ENCODE measurements around the gene SLC1A3.

SLC1A3 gene

DNA sequence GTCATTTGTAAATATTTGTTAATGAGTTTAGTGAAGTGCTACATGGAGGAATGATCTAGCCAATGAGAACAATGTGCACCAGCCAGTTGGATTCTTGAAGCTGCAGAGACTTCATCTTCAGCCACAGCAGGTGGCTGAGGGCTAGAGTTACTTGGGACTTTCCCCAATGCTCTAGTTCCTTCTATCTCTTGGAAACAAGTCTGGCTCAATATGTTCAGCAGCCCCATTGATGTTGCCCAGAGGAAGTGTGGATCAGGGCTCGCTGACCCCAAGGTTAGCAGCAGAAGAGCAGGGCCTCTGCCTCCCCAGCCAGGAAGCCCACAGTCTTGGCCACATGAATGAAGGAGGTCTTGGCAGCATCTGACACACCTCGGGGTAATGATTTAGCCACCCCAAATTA, 117.5 kb downstream of the SLC1A3 start:
- peak; percentile 55 for ATAC-seq (ENCODE audit: low read depth)
- Mint-ChIP-seq H3K4me1 (peaks cover 46% of the 10 kb centered on the region), H3K4me3 (peak overlapping the region; percentile 86)

DNA sequence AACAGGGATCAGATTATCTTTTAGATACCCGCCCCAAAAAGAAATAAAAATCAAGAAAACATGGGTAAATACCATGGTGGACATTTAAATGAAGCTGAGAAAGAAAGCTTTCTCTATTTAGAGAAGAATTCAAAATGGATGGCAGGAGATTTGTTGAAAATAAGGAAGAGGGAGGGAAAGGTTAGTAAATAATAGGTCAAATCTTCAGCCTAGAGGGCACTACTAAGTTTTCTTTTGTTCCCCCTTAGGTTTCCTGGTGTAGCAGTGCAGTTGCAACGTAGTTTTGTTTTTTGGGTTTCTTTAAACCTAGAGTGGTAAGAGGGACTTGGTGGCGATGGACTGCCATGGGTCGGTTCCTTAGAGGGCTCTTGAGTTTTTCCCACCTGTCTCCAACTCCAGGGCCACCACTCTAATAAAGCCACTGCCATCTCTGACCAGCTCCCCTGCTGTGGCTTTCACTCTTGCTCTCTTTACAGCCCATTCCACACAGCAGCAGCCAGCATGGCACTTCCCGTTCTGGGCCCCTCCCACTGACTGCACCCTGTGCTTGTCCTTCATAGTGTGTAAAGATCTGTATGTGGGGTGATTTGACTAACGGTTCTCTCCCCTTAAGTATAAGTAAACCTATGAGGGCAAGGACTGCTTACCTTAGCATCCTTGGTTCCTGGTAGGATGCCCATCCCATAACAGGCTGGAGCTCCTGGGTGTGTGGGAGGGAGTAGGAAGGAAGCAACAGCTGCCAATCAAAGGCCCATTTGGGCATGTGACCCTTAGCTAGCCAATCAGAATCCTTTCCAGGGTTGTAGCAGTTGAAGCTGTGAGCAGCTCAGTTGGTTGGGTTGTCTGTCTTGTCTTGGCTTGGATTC, 118.3 kb downstream of the SLC1A3 start:
- DNase-seq (ENCODE audit: low spot score in 2 of 2), result peak; percentile 67 to 71
- H3K36me3 Mint-ChIP-seq, result peaks cover 6% of the 10 kb centered on the region
- peak overlapping the region; percentile 87 for H3K27ac Mint-ChIP-seq
- H3K27me3 Mint-ChIP-seq, result no peaks in the 10 kb centered on the region
- H3K9me3 Mint-ChIP-seq, result peaks cover 3% of the 10 kb centered on the region
- H3K4me1 Mint-ChIP-seq, result peaks cover 46% of the 10 kb centered on the region
- ATAC-seq (ENCODE audit: low read depth), result peak; percentile 82
- H3K4me3 Mint-ChIP-seq, result peak overlapping the region; percentile 86

More for the DNA sequence above, 117.5 kb downstream of the SLC1A3 start:
- Mint-ChIP-seq H3K27ac (peak overlapping the region; percentile 87), H3K27me3 (no peaks in the 10 kb centered on the region), H3K9me3 (peaks cover 3% of the 10 kb centered on the region), H3K36me3 (peaks cover 6% of the 10 kb centered on the region)
- DNase-seq (ENCODE audit: low spot score in 2 of 2), result peak; percentile 25 to 27

DNA sequence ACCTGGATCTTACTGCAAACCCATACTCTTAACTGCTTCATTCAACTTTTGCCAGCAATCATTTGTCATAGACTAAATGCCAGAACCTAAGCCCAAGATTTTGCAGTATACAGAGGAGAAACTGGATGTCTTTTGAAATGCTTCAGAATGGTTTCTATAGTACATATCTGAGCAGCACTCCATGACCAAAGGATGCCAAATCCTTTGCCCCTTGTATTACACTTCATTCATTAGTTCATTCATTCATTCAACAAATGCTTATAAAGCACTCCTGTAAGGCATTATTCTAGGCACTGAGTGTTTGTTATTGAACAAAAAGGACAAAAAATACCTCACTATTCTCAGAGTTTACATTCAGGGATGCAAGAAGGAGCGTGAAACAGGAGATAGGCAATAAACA, 119.9 kb downstream of the SLC1A3 start:
- ATAC-seq (ENCODE audit: low read depth) (no peak), DNase-seq (ENCODE audit: low spot score in 2 of 2) (no peak)
- H3K27ac Mint-ChIP-seq, result no peak overlapping the region
- H3K36me3 Mint-ChIP-seq, result peaks cover 6% of the 10 kb centered on the region
- H3K4me3 Mint-ChIP-seq, result no peak overlapping the region
- no peaks in the 10 kb centered on the region for H3K27me3 Mint-ChIP-seq
- H3K9me3 Mint-ChIP-seq, result peaks cover 3% of the 10 kb centered on the region
- peaks cover 33% of the 10 kb centered on the region for H3K4me1 Mint-ChIP-seq

DNA sequence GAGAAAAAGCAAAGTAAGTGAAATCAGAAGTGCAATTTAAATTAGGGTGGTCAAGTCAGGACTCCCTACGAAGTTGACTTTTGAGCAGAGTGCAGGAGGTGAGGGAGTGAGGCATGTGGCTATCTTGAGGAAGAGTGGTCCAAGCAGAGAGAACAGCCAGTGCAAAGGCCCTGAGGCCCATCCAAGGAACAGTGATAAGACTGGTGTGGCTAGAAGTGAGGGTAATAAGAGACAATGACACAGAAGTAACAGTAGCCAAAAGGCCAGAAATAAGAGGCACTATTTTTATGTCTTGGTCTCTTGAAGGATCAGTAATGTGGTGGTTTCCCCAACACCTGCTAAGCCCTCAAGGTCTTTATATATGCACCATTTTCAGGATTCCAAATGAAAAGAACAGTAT, 120.4 kb downstream of the SLC1A3 start:
- Mint-ChIP-seq H3K36me3 (peaks cover 4% of the 10 kb centered on the region), H3K27me3 (no peaks in the 10 kb centered on the region), H3K4me1 (peaks cover 30% of the 10 kb centered on the region), H3K9me3 (peaks cover 3% of the 10 kb centered on the region), H3K27ac (no peak overlapping the region), H3K4me3 (no peak overlapping the region)
- ATAC-seq (ENCODE audit: low read depth) (no peak), DNase-seq (ENCODE audit: low spot score in 2 of 2) (no peak)

DNA sequence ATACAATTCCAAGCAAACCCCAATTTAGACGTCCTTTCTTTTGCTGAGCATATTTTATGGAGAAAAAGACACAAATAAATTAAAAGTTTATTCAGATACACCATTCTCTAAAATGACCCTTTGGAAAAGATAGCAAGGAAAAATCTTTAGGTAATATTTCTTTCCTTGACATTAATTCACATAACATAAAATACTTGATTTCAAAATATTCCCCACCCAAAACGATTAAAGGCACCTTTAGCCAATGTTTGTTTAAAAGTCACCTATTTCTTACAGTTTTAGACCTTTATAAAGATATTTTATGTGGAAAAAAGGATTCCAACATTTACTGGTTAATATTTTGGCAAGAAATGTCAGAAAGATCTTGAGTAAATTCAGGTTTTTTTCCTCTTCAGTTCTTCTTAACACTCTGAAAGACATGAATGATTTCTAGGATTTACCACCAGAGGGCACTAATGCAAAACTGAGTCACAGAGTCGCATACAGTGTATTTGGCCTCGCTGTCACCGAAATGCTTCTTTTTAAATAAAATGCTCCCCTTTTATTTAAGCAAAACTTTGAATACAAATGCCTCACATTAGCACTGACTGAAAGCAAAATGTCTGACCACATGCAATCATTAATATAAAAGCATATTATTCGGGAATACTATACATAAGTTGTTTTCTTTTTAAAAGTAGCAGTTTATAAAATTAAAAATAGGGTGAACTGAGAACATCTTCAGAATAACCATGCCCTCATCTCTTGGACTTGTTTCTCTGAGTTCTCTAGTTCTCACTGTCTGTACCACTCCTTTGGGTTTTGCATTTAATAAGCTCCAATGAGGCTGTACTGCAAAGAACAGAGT, 122.5 kb downstream of the SLC1A3 start:
- DNase-seq (ENCODE audit: low spot score in 2 of 2), result peak in 1 of 2 donors; percentile 64
- peak overlapping the region; percentile 11 for H3K4me3 Mint-ChIP-seq
- H3K27me3 Mint-ChIP-seq, result no peaks in the 10 kb centered on the region
- H3K9me3 Mint-ChIP-seq, result no peaks in the 10 kb centered on the region
- peaks cover 10% of the 10 kb centered on the region for H3K4me1 Mint-ChIP-seq
- H3K27ac Mint-ChIP-seq, result no peak overlapping the region
- ATAC-seq (ENCODE audit: low read depth), result no peak
- no peaks in the 10 kb centered on the region for H3K36me3 Mint-ChIP-seq

DNA sequence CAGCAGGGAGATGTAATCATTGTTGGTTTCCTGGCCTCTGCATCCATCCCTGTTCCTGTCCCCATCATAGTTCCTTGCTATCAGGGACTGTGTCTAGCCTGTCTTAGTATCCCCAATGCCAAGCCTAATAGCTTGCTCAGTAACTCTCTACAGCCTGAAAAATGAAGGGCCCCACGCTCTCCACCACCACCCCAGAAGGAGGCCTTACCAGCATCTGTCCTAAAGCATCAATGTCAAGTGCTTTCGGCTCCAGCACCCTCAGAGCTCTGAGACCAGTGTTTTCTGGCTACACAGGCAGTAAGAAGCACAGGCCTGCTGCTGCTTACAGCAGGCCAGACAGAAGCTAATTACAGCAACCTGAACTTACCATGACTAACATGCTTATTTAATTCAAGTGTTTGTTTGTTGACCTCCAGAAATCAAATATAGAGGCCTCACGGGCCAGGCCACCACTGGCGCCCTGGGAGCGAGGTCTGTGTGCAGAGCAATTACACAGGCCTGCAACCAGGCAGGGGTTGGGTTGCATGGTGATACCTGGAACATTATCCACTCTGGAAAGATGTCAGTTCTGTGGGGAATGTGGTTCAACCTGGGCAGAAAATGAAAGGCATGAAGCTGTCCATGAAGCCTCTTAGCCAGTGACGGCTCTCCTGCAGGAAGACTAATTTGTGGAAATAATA, 124.3 kb downstream of the SLC1A3 start:
- no peaks in the 10 kb centered on the region for H3K36me3 Mint-ChIP-seq
- H3K4me1 Mint-ChIP-seq, result no peaks in the 10 kb centered on the region
- DNase-seq (ENCODE audit: low spot score in 2 of 2) (no peak), ATAC-seq (ENCODE audit: low read depth) (no peak)
- no peak overlapping the region for H3K4me3 Mint-ChIP-seq
- no peaks in the 10 kb centered on the region for H3K9me3 Mint-ChIP-seq
- H3K27ac Mint-ChIP-seq, result no peak overlapping the region
- peaks cover 6% of the 10 kb centered on the region for H3K27me3 Mint-ChIP-seq

DNA sequence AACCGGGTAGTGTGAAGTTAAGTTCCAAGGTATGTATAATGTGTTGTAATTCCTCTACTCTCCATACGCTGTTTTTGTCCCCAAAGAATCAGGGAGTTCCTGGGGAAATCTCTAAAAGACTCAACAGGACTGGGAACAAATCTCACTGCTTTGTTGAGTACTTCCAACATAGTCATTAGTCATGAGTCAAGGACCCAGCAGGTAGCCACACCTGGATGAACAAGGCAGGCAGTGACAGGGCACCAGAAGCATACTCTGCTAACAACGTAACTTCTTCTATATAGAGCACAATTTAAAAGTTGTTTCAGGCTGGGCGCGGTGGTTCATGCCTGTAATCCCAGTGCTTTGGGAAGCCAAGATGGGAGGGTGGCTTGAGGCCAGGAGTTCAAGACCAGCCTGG, 126.8 kb downstream of the SLC1A3 start:
- DNase-seq (ENCODE audit: low spot score in 2 of 2), result no peak

DNA sequence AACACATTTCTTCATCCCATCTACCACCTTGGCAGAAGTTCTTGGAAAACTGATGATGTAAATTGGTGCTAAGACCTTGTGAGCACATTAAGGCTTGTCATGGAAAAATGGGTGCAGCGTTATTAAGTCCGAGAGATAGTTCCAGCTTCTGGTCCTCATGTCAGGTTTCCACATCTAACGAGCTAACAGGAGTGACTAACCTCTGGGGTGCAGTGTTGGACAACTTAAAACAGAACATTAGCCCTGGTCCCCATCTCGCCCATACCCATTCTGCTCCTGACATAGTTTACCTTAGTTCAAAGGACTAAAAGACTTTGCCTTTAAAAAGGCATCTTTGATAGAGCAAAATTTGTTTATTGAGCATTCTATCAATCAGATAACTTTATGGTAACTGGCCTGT, 128.0 kb downstream of the SLC1A3 start:
- DNase-seq (ENCODE audit: low spot score in 2 of 2) (no peak), ATAC-seq (ENCODE audit: low read depth) (peak; percentile 53)
- Mint-ChIP-seq H3K9me3 (no peaks in the 10 kb centered on the region), H3K36me3 (no peaks in the 10 kb centered on the region), H3K4me3 (no peak overlapping the region), H3K4me1 (peaks cover 2% of the 10 kb centered on the region), H3K27ac (no peak overlapping the region), H3K27me3 (peaks cover 14% of the 10 kb centered on the region)

More for the DNA sequence above, 126.8 kb downstream of the SLC1A3 start:
- H3K27me3 Mint-ChIP-seq, result peaks cover 6% of the 10 kb centered on the region
- no peaks in the 10 kb centered on the region for H3K36me3 Mint-ChIP-seq
- no peak overlapping the region for H3K4me3 Mint-ChIP-seq
- no peak for ATAC-seq (ENCODE audit: low read depth)
- no peaks in the 10 kb centered on the region for H3K9me3 Mint-ChIP-seq
- no peak overlapping the region for H3K27ac Mint-ChIP-seq
- H3K4me1 Mint-ChIP-seq, result no peaks in the 10 kb centered on the region

DNA sequence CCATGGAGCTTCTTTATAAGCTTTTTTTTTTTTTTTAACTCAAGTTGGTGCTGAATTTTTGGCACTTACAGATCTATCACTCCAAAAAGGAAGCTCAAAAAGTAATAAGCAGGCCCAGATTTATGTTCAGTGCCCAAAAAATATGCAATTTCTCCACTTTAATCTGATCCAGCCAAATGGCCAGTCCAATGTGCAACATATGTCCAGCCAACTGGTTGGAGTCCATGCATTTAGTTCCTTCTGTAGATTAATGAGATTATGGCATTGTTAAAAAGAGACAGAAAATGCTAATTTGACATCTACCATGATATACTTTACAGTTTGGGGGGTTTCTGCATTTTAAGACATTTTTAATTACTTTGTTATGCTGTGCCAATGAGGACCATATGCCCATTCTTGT, 129.5 kb downstream of the SLC1A3 start:
- Mint-ChIP-seq H3K27me3 (peaks cover 15% of the 10 kb centered on the region), H3K9me3 (no peaks in the 10 kb centered on the region), H3K4me1 (peaks cover 4% of the 10 kb centered on the region), H3K27ac (no peak overlapping the region), H3K36me3 (no peaks in the 10 kb centered on the region), H3K4me3 (no peak overlapping the region)
- DNase-seq (ENCODE audit: low spot score in 2 of 2), result no peak
- ATAC-seq (ENCODE audit: low read depth), result no peak
